GM19397 (cell line): ENCODE results near the gene GNG7.
"Not testable (repeated sequence)": the region's sequence is repeated elsewhere in the genome, so short reads cannot be mapped to it uniquely, and the experiment has no call there.

Source experiments
- ATAC-seq: cut with Tn5 transposase; IDR thresholded peaks from one replicate; pipeline ENCODE4 v1.9.1; 2021; ENCODE audit warnings: mild to moderate bottlenecking, moderate library complexity; ENCODE audit not compliant: unreplicated experiment

The GNG7 gene

GRCh38 chr19:2579678-2580280 is 122.7 kb downstream of the GNG7 start:
- ATAC-seq = no peak

GRCh38 chr19:2578901-2579677 is 123.4 kb downstream of the GNG7 start:
- ATAC-seq = no peak

GRCh38 chr19:2578391-2578890 is 124.1 kb downstream of the GNG7 start:
- ATAC-seq = no peak

GRCh38 chr19:2577722-2578335 is 124.7 kb downstream of the GNG7 start:
- ATAC-seq = no peak

GRCh38 chr19:2575734-2576481 is 126.6 kb downstream of the GNG7 start:
- ATAC-seq = no peak

- no peak for ATAC-seq
Measured at GRCh38 chr19:2574971-2575630, 127.4 kb downstream of the GNG7 start.

- no peak for ATAC-seq
Measured at GRCh38 chr19:2574478-2574931, 128.0 kb downstream of the GNG7 start.

- ATAC-seq = no peak
Measured at GRCh38 chr19:2573916-2574315, 128.6 kb downstream of the GNG7 start.

GRCh38 chr19:2572152-2572551 is 130.3 kb downstream of the GNG7 start:
- ATAC-seq = not testable (repeated sequence)

- no peak for ATAC-seq
Measured at GRCh38 chr19:2569596-2570465, 132.7 kb downstream of the GNG7 start.

GRCh38 chr19:2567996-2568395 is 134.5 kb downstream of the GNG7 start:
- ATAC-seq = no peak

GRCh38 chr19:2567580-2567979 is 134.9 kb downstream of the GNG7 start:
- no peak for ATAC-seq

- ATAC-seq = not testable (repeated sequence)
Measured at GRCh38 chr19:2563546-2563945, 138.9 kb downstream of the GNG7 start.

- peak; percentile 74 for ATAC-seq
Measured at GRCh38 chr19:2561895-2562294, 140.6 kb downstream of the GNG7 start.

GRCh38 chr19:2561221-2561620 is 141.3 kb downstream of the GNG7 start:
- ATAC-seq = no peak

- no peak for ATAC-seq
Measured at GRCh38 chr19:2560369-2560768, 142.1 kb downstream of the GNG7 start.

- no peak for ATAC-seq
Measured at GRCh38 chr19:2558543-2558942, 144.0 kb downstream of the GNG7 start.

GRCh38 chr19:2558131-2558530 is 144.4 kb downstream of the GNG7 start:
- not testable (repeated sequence) for ATAC-seq

- ATAC-seq = no peak
Measured at GRCh38 chr19:2557093-2557440, 145.4 kb downstream of the GNG7 start.
